Cardiac fibroblast (primary cell): ENCODE measurements around the gene CELSR3.

Experiments used
- DNase-seq, 2 donors: peaks; one replicate each; pipeline versions ENCODE4 v3.0.0 to v3.0.0-alpha.2; 2010; ENCODE audit warnings: low read depth in 2 of 2
- H3K4me3 ChIP-seq, 2 donors: replicated peaks in 1 of 2; 1 replicate in 1 of 2; 2 replicates in 1 of 2; pipeline ENCODE4 v1.5.1; 2011; ENCODE audit warnings: low read depth in 2 of 2, low read length in 2 of 2, mild to moderate bottlenecking in 2 of 2, moderate library complexity in 1 of 2
- TF ChIP-seq, protein P1 (sequence below): IDR thresholded peaks from one replicate; pipeline ENCODE4 v1.5.1; 2011; ENCODE audit warnings: low read depth, mild to moderate bottlenecking, low read length, inconsistent platforms

CELSR3 gene

DNA sequence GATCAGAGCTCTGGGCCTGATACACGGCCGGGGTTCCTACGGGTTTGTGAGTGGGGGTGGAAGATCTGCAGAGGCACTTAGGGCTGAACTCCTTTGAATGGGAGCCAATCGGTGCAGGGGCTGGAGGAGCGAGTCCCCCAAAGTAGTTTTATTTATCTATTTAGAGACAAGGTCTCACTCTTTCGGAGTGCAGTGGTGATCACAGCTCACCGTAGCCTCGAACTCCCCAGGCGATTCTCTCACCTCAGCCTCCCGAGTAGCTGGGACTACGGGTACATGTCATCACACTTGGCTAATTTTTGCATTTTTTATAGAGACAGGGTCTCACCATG is 1.6 kb upstream of the CELSR3 start:
- H3K4me3 ChIP-seq: no peak overlapping the region
- DNase-seq: no peak
- TF ChIP-seq, protein P1, sequence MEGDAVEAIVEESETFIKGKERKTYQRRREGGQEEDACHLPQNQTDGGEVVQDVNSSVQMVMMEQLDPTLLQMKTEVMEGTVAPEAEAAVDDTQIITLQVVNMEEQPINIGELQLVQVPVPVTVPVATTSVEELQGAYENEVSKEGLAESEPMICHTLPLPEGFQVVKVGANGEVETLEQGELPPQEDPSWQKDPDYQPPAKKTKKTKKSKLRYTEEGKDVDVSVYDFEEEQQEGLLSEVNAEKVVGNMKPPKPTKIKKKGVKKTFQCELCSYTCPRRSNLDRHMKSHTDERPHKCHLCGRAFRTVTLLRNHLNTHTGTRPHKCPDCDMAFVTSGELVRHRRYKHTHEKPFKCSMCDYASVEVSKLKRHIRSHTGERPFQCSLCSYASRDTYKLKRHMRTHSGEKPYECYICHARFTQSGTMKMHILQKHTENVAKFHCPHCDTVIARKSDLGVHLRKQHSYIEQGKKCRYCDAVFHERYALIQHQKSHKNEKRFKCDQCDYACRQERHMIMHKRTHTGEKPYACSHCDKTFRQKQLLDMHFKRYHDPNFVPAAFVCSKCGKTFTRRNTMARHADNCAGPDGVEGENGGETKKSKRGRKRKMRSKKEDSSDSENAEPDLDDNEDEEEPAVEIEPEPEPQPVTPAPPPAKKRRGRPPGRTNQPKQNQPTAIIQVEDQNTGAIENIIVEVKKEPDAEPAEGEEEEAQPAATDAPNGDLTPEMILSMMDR: no peak

DNA sequence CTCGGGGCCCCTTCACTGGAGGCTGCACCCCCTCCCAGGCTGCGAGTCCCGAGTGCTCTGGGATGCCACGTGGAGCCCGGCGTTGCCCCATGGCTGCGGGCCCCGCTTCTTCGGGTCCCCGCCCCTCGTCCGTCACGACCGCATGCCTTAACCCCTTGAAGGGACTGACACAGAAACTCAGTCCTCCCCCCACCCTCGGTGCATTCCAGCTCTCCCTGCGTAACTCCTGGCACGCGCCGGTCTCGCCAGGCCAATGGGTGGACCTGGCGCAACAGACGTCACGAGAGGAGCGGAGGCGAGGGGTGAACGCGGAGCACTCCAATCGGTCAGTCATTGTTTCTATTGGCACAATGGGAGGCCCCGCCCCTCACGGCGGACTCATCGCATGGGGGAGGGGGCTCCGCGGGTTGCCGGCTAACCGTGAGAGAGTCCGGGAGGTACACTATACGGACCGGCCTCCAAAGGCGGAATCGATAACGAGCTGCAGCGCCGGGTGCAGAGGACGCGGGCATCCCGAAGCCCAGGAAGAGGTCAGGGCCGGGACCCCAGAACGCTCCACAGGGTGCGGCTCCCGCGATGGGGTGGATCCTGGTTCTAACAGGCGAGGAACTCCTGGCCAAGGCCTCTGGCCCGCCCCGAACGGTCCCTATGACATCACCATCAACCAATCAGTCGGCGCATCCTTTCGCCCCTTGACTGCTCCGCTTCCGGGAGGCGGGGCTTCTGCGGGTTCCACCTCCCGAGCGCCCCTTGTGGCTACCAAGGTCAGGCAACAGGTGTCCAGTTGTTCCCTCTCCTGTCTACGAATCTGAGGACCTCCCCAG is 1.0 kb upstream of the CELSR3 start:
- TF ChIP-seq, protein P1: peak; percentile 82
- DNase-seq: peak; percentile 99
- H3K4me3 ChIP-seq: peak overlapping the region; percentile 53 to 64

DNA sequence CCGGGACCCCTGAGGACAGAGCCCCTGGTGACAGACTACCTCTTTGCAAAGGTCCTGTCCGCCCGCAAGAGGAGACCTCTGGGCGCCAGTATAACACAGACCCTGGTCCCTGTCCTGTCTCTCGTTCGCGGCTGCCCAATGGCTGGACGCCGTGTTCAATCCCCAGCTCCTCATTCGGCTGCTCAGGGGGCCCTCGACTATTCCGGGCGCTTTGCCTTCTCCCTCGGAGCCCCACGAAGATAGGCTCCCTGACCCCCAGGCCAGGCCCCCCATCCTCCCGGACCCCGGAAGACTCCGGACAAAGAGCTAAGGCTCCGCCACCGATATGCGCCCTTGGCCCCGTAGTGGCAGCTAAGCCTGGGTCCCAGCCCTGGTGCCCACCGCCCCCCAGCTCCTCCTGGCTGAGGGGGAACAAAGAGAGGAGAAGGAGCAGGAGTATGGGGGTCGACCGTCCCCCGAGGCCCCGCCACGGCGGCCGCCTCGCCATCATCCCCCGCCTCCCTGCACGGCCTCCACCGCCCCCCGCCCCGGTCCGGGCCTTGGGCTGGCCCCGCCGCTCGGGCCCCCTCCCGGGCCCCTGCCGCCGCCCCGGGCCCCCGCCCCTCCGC is 437 bp downstream of the CELSR3 start:
- TF ChIP-seq, protein P1: no peak
- no peak for DNase-seq
- peak overlapping the region; percentile 25 to 64 for H3K4me3 ChIP-seq

DNA sequence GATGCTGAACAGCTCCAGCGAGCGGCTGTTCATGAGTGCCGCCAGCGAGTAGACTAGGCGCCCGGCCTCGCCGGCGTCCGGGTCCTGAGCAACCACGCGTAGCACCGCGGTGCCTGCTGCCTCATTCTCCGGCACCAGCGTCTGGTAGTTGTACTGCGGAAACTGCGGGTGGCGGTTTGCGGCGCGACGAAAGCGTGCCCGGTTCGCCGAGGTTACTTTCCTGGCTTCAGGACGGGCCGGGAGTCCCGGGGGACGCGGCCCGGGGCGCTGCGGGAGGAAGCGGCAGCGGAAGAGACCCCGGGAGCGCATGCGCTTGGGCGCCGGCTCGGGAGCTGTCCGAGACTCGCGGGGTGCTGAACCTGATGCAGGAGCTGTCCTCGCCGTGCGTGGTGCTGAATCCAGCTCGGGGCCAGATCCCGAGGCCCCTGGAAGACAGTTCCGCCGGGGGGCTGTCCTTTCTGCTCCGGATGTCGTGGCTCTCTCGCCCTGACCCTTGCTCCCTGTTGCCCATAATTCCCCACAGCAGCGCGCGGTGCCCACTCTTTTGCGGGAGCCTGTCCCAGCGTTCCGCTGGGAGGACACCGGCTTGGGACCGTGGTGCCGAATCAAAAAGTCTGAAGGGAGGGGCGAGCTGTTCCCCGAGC is 1.1 kb downstream of the CELSR3 start:
- H3K4me3 ChIP-seq: peak overlapping the region; percentile 49 to 53
- TF ChIP-seq, protein P1: no peak
- DNase-seq: peak; percentile 57 to 66

DNA sequence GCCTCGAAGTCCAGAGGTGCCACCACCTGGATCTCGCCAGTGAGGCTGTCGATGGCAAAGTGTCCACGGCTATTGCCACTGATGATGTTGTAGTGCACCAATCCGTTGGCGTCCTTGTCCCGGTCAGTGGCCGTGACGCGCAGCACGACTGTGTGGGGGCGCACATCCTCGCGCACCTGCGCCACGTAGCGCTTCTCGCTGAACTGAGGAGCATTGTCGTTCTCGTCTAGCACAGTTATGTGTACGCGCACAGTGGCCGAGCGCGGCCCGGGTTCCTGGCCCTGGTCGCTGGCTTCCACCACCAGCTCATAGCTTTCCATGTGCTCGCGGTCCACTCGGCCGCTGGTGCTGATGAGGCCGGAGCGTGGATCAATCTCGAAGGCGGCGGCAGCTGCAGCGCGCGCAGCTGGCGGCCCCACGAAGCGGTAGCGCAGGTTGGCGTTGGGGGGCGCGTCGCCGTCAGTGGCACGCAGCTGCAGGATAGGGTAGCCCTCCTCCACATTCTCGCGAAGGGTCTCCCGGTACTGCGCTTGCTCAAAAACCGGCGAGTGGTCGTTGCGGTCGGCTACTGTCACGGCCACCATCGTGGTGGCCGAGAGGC is 1.8 kb downstream of the CELSR3 start:
- DNase-seq: no peak
- TF ChIP-seq, protein P1: no peak
- H3K4me3 ChIP-seq: peak overlapping the region in 1 of 2 donors; percentile 53

DNA sequence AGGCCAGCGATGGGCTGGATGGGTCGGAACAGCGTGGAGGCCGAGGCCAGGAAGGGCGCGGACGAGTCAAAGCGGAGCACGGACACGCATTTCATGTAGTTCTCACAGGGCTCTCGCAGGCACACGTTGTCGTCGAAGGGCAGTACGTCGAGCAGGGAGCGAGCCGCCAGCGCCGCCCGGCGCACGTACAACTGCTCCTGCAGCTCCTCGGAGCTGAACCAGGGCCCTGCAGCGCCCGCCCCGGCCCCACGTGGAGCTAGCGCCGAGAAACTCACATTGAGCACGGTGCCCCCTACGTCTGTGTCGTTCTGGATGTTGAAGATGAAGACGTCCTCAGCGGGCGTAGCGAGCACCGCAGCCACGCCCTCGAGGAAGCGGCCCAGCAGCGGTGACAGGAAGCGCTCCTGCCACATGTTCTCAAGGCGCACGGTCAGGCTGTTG is 5.8 kb downstream of the CELSR3 start:
- DNase-seq: peak; percentile 5 to 9
- H3K4me3 ChIP-seq: peak overlapping the region in 1 of 2 donors; percentile 48
- TF ChIP-seq, protein P1: no peak
